ENCODE data around the gene ZC2HC1C.

Gene ZC2HC1C

GRCh38 chr14:75069121-75069810, at the start of gene ZC2HC1C:
ZC2HC1C (plus strand) TSS chr14:75069641; CDS start chr14:75070574, 933 bp downstream.
- no peaks in the 10 kb centered on the region for H3K79me2 ChIP-seq (ENCODE audit: insufficient read depth, low read length)
- H3F3A ChIP-seq (ENCODE audit: low read depth), result no peaks in the 10 kb centered on the region
- no peaks in the 10 kb centered on the region for H3K36me3 ChIP-seq (ENCODE audit: insufficient read depth, low read length)
- no peak within 1 kb of the TSS for H3K9ac ChIP-seq (ENCODE audit: low read depth, low read length, poor library complexity, severe bottlenecking)
- no peaks in the 10 kb centered on the region for H3K9me2 ChIP-seq (replicated peaks; ENCODE audit: low read depth, low read length)
- TF ChIP-seq CTCF (conservative IDR thresholded peaks at IDR 0.05; ENCODE audit: low read length) (no peak), EZH2phosphoT487 (IDR thresholded peaks at IDR 0.05; ENCODE audit: borderline replicate concordance) (no peak)
- no peaks in the 10 kb centered on the region for H3K27me3 ChIP-seq (ENCODE audit: insufficient read depth, low read length, poor library complexity, severe bottlenecking)
- H3K4me1 ChIP-seq (ENCODE audit: insufficient read depth, low read length, poor library complexity, severe bottlenecking), result no peaks in the 10 kb centered on the region
- no peak within 1 kb of the TSS for H3K4me3 ChIP-seq (ENCODE audit: low read length, poor library complexity, severe bottlenecking)
- H3K4me2 ChIP-seq (ENCODE audit: low read depth, low read length, poor library complexity, severe bottlenecking), result no peak within 1 kb of the TSS
- H2AFZ ChIP-seq (ENCODE audit: low read length), result no peak within 1 kb of the TSS
- no peaks in the 10 kb centered on the region for H4K20me1 ChIP-seq (ENCODE audit: insufficient read depth, low read length, poor library complexity, severe bottlenecking)
- H3K9me3 ChIP-seq (ENCODE audit: insufficient read depth, low read depth, low read length), result no peaks in the 10 kb centered on the region

GRCh38 chr14:75022655-75023054, 46.8 kb upstream of the ZC2HC1C start:
- Histone ChIP-seq H3K79me2 (ENCODE audit: insufficient read depth, low read length) (no peaks in the 10 kb centered on the region), H3K4me2 (ENCODE audit: low read depth, low read length, poor library complexity, severe bottlenecking) (no peak overlapping the region), H3F3A (ENCODE audit: low read depth) (no peaks in the 10 kb centered on the region), H3K9me3 (ENCODE audit: insufficient read depth, low read depth, low read length) (no peaks in the 10 kb centered on the region), H3K9me2 (replicated peaks; ENCODE audit: low read depth, low read length) (no peaks in the 10 kb centered on the region), H3K9ac (ENCODE audit: low read depth, low read length, poor library complexity, severe bottlenecking) (no peak overlapping the region), H2AFZ (ENCODE audit: low read length) (no peak overlapping the region), H3K27me3 (ENCODE audit: insufficient read depth, low read length, poor library complexity, severe bottlenecking) (no peaks in the 10 kb centered on the region), H3K4me3 (ENCODE audit: low read length, poor library complexity, severe bottlenecking) (no peak overlapping the region), H3K4me1 (ENCODE audit: insufficient read depth, low read length, poor library complexity, severe bottlenecking) (no peaks in the 10 kb centered on the region), H3K36me3 (ENCODE audit: insufficient read depth, low read length) (peaks cover 7% of the 10 kb centered on the region; the same call in 1 of the 2 replicates), H4K20me1 (ENCODE audit: insufficient read depth, low read length, poor library complexity, severe bottlenecking) (no peaks in the 10 kb centered on the region)
- TF ChIP-seq EZH2phosphoT487 (IDR thresholded peaks at IDR 0.05; ENCODE audit: borderline replicate concordance), result no peak
- peak; percentile 63 for TF ChIP-seq CTCF (conservative IDR thresholded peaks at IDR 0.05; ENCODE audit: low read length)

GRCh38 chr14:75023108-75023507, 46.3 kb upstream of the ZC2HC1C start:
- Histone ChIP-seq H3K36me3 (ENCODE audit: insufficient read depth, low read length) (peaks cover 7% of the 10 kb centered on the region; the same call in 1 of the 2 replicates), H3K4me3 (ENCODE audit: low read length, poor library complexity, severe bottlenecking) (no peak overlapping the region), H3K4me2 (ENCODE audit: low read depth, low read length, poor library complexity, severe bottlenecking) (no peak overlapping the region), H3K27me3 (ENCODE audit: insufficient read depth, low read length, poor library complexity, severe bottlenecking) (no peaks in the 10 kb centered on the region), H4K20me1 (ENCODE audit: insufficient read depth, low read length, poor library complexity, severe bottlenecking) (no peaks in the 10 kb centered on the region), H3K9ac (ENCODE audit: low read depth, low read length, poor library complexity, severe bottlenecking) (no peak overlapping the region), H3F3A (ENCODE audit: low read depth) (no peaks in the 10 kb centered on the region), H3K4me1 (ENCODE audit: insufficient read depth, low read length, poor library complexity, severe bottlenecking) (no peaks in the 10 kb centered on the region), H3K79me2 (ENCODE audit: insufficient read depth, low read length) (no peaks in the 10 kb centered on the region), H3K9me2 (replicated peaks; ENCODE audit: low read depth, low read length) (no peaks in the 10 kb centered on the region), H3K9me3 (ENCODE audit: insufficient read depth, low read depth, low read length) (no peaks in the 10 kb centered on the region), H2AFZ (ENCODE audit: low read length) (no peak overlapping the region)
- no peak for TF ChIP-seq CTCF (conservative IDR thresholded peaks at IDR 0.05; ENCODE audit: low read length)
- no peak for TF ChIP-seq EZH2phosphoT487 (IDR thresholded peaks at IDR 0.05; ENCODE audit: borderline replicate concordance)

All from Loucy (cell line).